Measurements from ENCODE around the gene RHOF.

The RHOF gene

GRCh38 chr12:121805171-121806008, 11.9 kb upstream of the RHOF start:
- POLR2A ChIA-PET = interaction anchor here (0.6 to 1.3 kb wide), 3 partner anchors 10 to 17 kb away, joined by 3 to 7 read pairs (median 3); partner anchors contain the start of gene RHOF
- peaks cover 6 to 42% (median 26%) of the 10 kb centered on the region in 4 experiments for H3K36me3 ChIP-seq (ENCODE audit: control insufficient read depth in 4 of 4, insufficient read depth in 4 of 4, low read length in 3 of 4)
- DNase-seq = peak in 1 of 3 donors; percentile 52

DNA sequence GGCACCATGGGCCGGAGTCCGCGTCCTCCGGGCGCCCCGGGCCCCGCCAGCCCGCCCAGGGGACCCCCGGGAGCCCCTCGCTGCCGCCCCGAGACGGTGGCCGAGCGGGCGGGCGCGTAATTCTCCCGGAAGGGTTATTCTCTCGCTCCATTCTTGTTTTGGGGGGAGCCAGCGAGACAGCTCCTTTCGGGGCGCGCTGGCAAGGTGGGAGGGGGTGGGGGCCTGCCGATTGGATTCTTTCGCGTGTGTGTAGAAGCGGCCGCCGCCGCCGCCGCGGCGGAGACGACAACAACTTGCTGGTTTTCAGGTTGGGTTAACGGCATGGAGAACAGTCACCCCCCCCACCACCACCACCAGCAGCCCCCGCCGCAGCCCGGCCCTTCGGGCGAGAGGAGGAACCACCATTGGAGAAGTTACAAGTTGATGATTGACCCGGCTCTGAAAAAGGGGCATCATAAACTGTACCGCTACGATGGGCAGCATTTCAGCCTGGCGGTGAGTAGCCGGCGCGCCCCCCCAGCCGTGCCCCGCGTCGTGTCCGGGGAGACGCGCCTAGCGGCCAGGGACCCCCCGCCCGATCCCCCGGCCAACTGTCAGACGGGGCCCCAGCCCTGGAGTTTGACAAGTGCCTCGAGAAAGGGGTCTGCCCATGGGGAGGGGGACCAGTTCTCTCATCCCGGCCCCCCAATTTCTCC, 11.1 kb upstream of the RHOF start:
- Histone ChIP-seq H3K36me3 (ENCODE audit: control insufficient read depth in 4 of 4, insufficient read depth in 4 of 4, low read length in 3 of 4) (peaks cover 6 to 34% (median 21%) of the 10 kb centered on the region in 4 experiments), H3K4me3 (ENCODE audit: control insufficient read depth in 1 of 7, extremely low read depth in 1 of 7, insufficient read depth in 4 of 7, low read depth in 2 of 7, low read length in 6 of 7) (peak overlapping the region; percentile 57 to 92 (median 82)), H3K27ac (ENCODE audit: insufficient read depth in 1 of 2, low read depth in 1 of 2, low read length in 2 of 2, poor library complexity in 1 of 2, severe bottlenecking in 2 of 2) (peak overlapping the region; percentile 46 to 83), H3K27me3 (replicated peaks in 2 of 5; ENCODE audit: control insufficient read depth in 4 of 5, insufficient read depth in 5 of 5, low read length in 4 of 5) (no peaks in the 10 kb centered on the region), H3K4me1 (ENCODE audit: control extremely low read depth in 1 of 4, control insufficient read depth in 4 of 4, insufficient read depth in 4 of 4, low read length in 3 of 4) (peaks cover 10 to 55% (median 35%) of the 10 kb centered on the region in 4 experiments), H3K9me3 (ENCODE audit: control extremely low read depth in 1 of 5, control insufficient read depth in 4 of 5, insufficient read depth in 2 of 5, low read depth in 1 of 5, low read length in 4 of 5) (no peaks in the 10 kb centered on the region)
- ChIA-PET POLR2A (interaction anchor here (0.6 to 1.3 kb wide), 3 partner anchors 9 to 17 kb away, joined by 3 to 7 read pairs (median 3); partner anchors contain the start of gene RHOF), CTCF (interaction anchor here (1.0 to 12.9 kb wide), 4 partner anchors 8 to 111 kb away, joined by 3 to 462 read pairs (median 3); partner anchors contain the start of gene RHOF)
- DNase-seq = peak; percentile 58 to 83 (median 77)
- under 1% methylated on average over 34 of the region's 63 CpGs for whole genome bisulfite sequencing (ENCODE audit: insufficient coverage)

More at GRCh38 chr12:121805171-121806008, 11.9 kb upstream of the RHOF start:
- 6% methylated on average over 6 of the region's 45 CpGs for WGBS (ENCODE audit: insufficient coverage)
- H3K27me3 ChIP-seq (replicated peaks in 2 of 5; ENCODE audit: control insufficient read depth in 4 of 5, insufficient read depth in 5 of 5, low read length in 4 of 5) = no peaks in the 10 kb centered on the region
- CTCF ChIA-PET = interaction anchor here (1.0 to 12.9 kb wide), 5 partner anchors 8 to 112 kb away, joined by 3 to 462 read pairs (median 3); partner anchors contain the start of gene RHOF
- peaks cover 10 to 53% (median 36%) of the 10 kb centered on the region in 4 experiments for H3K4me1 ChIP-seq (ENCODE audit: control extremely low read depth in 1 of 4, control insufficient read depth in 4 of 4, insufficient read depth in 4 of 4, low read length in 3 of 4)
- H3K9me3 ChIP-seq (ENCODE audit: control extremely low read depth in 1 of 5, control insufficient read depth in 4 of 5, insufficient read depth in 2 of 5, low read depth in 1 of 5, low read length in 4 of 5) = no peaks in the 10 kb centered on the region
- H3K4me3 ChIP-seq (ENCODE audit: control insufficient read depth in 1 of 7, extremely low read depth in 1 of 7, insufficient read depth in 4 of 7, low read depth in 2 of 7, low read length in 6 of 7) = peak overlapping the region; percentile 57 to 92 (median 82)
- peak overlapping the region in 1 of 2 experiments; percentile 83 for H3K27ac ChIP-seq (ENCODE audit: insufficient read depth in 1 of 2, low read depth in 1 of 2, low read length in 2 of 2, poor library complexity in 1 of 2, severe bottlenecking in 2 of 2)

GRCh38 chr12:121803861-121804416, 10.5 kb upstream of the RHOF start, which contains the start of gene SETD1B:
SETD1B (plus strand) TSS chr12:121804009; CDS start chr12:121804738, 729 bp downstream.
- CTCF ChIA-PET = interaction anchor here (1.0 to 12.9 kb wide), 3 partner anchors 7 to 25 kb away, joined by 3 to 462 read pairs (median 3); partner anchors contain the start of gene RHOF
- POLR2A ChIA-PET = interaction anchor here (0.6 to 1.3 kb wide), 4 partner anchors 9 to 1349 kb away, joined by 3 to 7 read pairs (median 3); no protein-coding TSS in a partner anchor

DNA sequence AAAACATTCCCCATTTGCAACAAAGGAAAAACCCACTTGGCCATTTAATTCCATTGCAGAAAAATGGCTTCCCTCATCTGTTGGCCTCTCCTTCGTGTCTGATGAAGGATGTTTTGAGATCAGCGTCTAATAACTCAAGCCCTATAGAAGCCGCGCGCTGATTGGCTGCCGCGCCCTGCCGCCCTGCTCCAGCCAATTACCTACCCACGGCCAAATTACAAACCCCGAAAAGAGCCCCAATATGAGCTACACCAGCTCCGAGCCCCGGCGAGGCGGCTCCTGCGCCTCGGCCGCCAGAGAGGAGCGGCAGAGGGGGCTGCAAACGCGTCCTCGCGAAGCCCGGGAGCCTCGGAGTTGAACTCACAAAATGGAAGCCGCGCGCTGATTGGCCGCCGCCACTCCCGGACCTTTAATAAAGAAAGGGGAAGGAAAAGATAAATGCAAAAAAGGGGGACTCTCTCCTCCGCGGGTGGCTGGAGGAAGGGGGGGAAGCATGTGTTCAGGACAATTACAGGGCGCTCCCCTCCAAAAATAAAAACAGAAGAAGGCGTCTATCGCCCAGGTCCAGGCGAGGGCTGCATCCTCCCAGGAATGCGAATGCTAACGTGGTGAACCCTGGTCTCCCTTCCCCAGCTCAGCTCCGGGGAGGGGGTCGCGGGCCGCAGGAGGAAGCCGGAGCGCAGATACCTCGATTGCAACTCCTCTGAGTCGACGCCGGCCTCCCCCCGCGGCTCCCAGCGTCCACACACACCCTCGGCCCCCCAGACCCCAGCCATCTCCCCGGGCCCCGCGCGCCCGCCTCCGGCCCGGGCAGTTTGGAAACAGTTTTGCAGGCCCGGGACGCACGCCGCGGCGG, 9.6 kb upstream of the RHOF start:
- H3K4me1 ChIP-seq (ENCODE audit: control extremely low read depth in 1 of 4, control insufficient read depth in 4 of 4, insufficient read depth in 4 of 4, low read length in 3 of 4) = peaks cover 18 to 69% (median 49%) of the 10 kb centered on the region in 4 experiments

More at GRCh38 chr12:121803861-121804416, 10.5 kb upstream of the RHOF start, which contains the start of gene SETD1B:
- Histone ChIP-seq H3K36me3 (ENCODE audit: control insufficient read depth in 4 of 4, insufficient read depth in 4 of 4, low read length in 3 of 4) (peaks cover 4 to 32% (median 15%) of the 10 kb centered on the region in 4 experiments), H3K9me3 (ENCODE audit: control extremely low read depth in 1 of 5, control insufficient read depth in 4 of 5, insufficient read depth in 2 of 5, low read depth in 1 of 5, low read length in 4 of 5) (no peaks in the 10 kb centered on the region), H3K27me3 (replicated peaks in 2 of 5; ENCODE audit: control insufficient read depth in 4 of 5, insufficient read depth in 5 of 5, low read length in 4 of 5) (no peaks in the 10 kb centered on the region), H3K27ac (ENCODE audit: insufficient read depth in 1 of 2, low read depth in 1 of 2, low read length in 2 of 2, poor library complexity in 1 of 2, severe bottlenecking in 2 of 2) (peak within 1 kb of the TSS; percentile 96 to 98), H3K4me3 (ENCODE audit: control insufficient read depth in 1 of 7, extremely low read depth in 1 of 7, insufficient read depth in 4 of 7, low read depth in 2 of 7, low read length in 6 of 7) (peak within 1 kb of the TSS; percentile 62 to 97 (median 89)), H3K4me1 (ENCODE audit: control extremely low read depth in 1 of 4, control insufficient read depth in 4 of 4, insufficient read depth in 4 of 4, low read length in 3 of 4) (peaks cover 13 to 60% (median 40%) of the 10 kb centered on the region in 4 experiments)
- WGBS (ENCODE audit: insufficient coverage) = under 1% methylated on average over 49 of the region's 74 CpGs
- peak; percentile 62 to 72 (median 70) for DNase-seq

GRCh38 chr12:121802485-121802842, 9.0 kb upstream of the RHOF start:
- ChIA-PET CTCF (interaction anchor here (0.9 to 12.9 kb wide), 6 partner anchors 5 to 89 kb away, joined by 3 to 462 read pairs (median 6); partner anchors contain the start of genes RHOF and SETD1B), POLR2A (interaction anchor here (0.6 to 3.6 kb wide), 7 partner anchors 8 to 297 kb away, joined by 3 to 24 read pairs (median 5); no protein-coding TSS in a partner anchor)
- Histone ChIP-seq H3K4me3 (ENCODE audit: control insufficient read depth in 1 of 7, extremely low read depth in 1 of 7, insufficient read depth in 4 of 7, low read depth in 2 of 7, low read length in 6 of 7) (peak overlapping the region in 6 of 7 experiments; percentile 82 to 97 (median 89)), H3K36me3 (ENCODE audit: control insufficient read depth in 4 of 4, insufficient read depth in 4 of 4, low read length in 3 of 4) (peaks cover 3 to 34% (median 10%) of the 10 kb centered on the region in 4 experiments), H3K27me3 (replicated peaks in 2 of 5; ENCODE audit: control insufficient read depth in 4 of 5, insufficient read depth in 5 of 5, low read length in 4 of 5) (no peaks in the 10 kb centered on the region), H3K9me3 (ENCODE audit: control extremely low read depth in 1 of 5, control insufficient read depth in 4 of 5, insufficient read depth in 2 of 5, low read depth in 1 of 5, low read length in 4 of 5) (no peaks in the 10 kb centered on the region), H3K4me1 (ENCODE audit: control extremely low read depth in 1 of 4, control insufficient read depth in 4 of 4, insufficient read depth in 4 of 4, low read length in 3 of 4) (peaks cover 18 to 68% (median 53%) of the 10 kb centered on the region in 4 experiments), H3K27ac (ENCODE audit: insufficient read depth in 1 of 2, low read depth in 1 of 2, low read length in 2 of 2, poor library complexity in 1 of 2, severe bottlenecking in 2 of 2) (peak overlapping the region; percentile 96 to 98)
- WGBS (ENCODE audit: insufficient coverage) = 0% methylated on average over 1 of the region's 1 CpG
- DNase-seq = no peak

More for the DNA sequence above, 9.6 kb upstream of the RHOF start:
- ChIA-PET CTCF (interaction anchor here (1.0 to 12.9 kb wide), 4 partner anchors 5 to 28 kb away, joined by 3 to 462 read pairs (median 235); partner anchors contain the start of genes RHOF and SETD1B), POLR2A (interaction anchor here (0.6 to 3.6 kb wide), 9 partner anchors 8 to 1348 kb away, joined by 3 to 24 read pairs (median 3); no protein-coding TSS in a partner anchor)
- H3K27ac ChIP-seq (ENCODE audit: insufficient read depth in 1 of 2, low read depth in 1 of 2, low read length in 2 of 2, poor library complexity in 1 of 2, severe bottlenecking in 2 of 2) = peak overlapping the region; percentile 96 to 98
- H3K4me3 ChIP-seq (ENCODE audit: control insufficient read depth in 1 of 7, extremely low read depth in 1 of 7, insufficient read depth in 4 of 7, low read depth in 2 of 7, low read length in 6 of 7) = peak overlapping the region; percentile 54 to 97 (median 89)
- DNase-seq = peak; percentile 93 to 97 (median 96)
- WGBS (ENCODE audit: insufficient coverage) = under 1% methylated on average over 53 of the region's 65 CpGs
- H3K36me3 ChIP-seq (ENCODE audit: control insufficient read depth in 4 of 4, insufficient read depth in 4 of 4, low read length in 3 of 4) = peaks cover 4 to 34% (median 12%) of the 10 kb centered on the region in 4 experiments
- no peaks in the 10 kb centered on the region for H3K27me3 ChIP-seq (replicated peaks in 2 of 5; ENCODE audit: control insufficient read depth in 4 of 5, insufficient read depth in 5 of 5, low read length in 4 of 5)
- no peaks in the 10 kb centered on the region for H3K9me3 ChIP-seq (ENCODE audit: control extremely low read depth in 1 of 5, control insufficient read depth in 4 of 5, insufficient read depth in 2 of 5, low read depth in 1 of 5, low read length in 4 of 5)
